H9 (cell line): ENCODE data around the gene WASHC2A. TPM values are rescaled to one million over a fixed set of nuclear protein-coding genes. Genes with fewer than 3 reads are reported as not detected.
"Not testable (repeated sequence)": the region's sequence is repeated elsewhere in the genome, so short reads cannot be mapped to it uniquely, and the experiment has no call there.

Experiments used
- DNase-seq: peaks from one replicate; pipeline ENCODE4 v3.0.0-alpha.2; 2017
- H2AFZ ChIP-seq: one replicate; pipeline ENCODE4 v1.6.1; 2013; ENCODE audit warnings: mild to moderate bottlenecking, low read length, control low read depth, moderate library complexity
- H2AK5ac ChIP-seq: 2 replicates; pipeline ENCODE4 v1.6.1; 2013; ENCODE audit warnings: low read length, control low read depth, mixed read lengths; ENCODE audit not compliant: insufficient read length
- H2BK120ac ChIP-seq: one replicate; pipeline ENCODE4 v1.6.1; 2013; ENCODE audit warnings: low read depth, mild to moderate bottlenecking, low read length, control low read depth, inconsistent platforms; ENCODE audit not compliant: poor library complexity, severe bottlenecking
- H2BK12ac ChIP-seq: 2 replicates; pipeline ENCODE4 v1.6.1; 2013; ENCODE audit warnings: low read length, control low read depth, mixed read lengths, low read depth; ENCODE audit not compliant: insufficient read length
- H2BK15ac ChIP-seq: 2 replicates; pipeline ENCODE4 v1.6.1; 2013; ENCODE audit warnings: low read depth, low read length, control low read depth
- H2BK20ac ChIP-seq: one replicate; pipeline ENCODE4 v1.6.1; 2013; ENCODE audit warnings: low read depth, mild to moderate bottlenecking, low read length, control low read depth, inconsistent platforms; ENCODE audit not compliant: poor library complexity, severe bottlenecking
- H2BK5ac ChIP-seq: 2 replicates; pipeline ENCODE4 v1.6.1; 2013; ENCODE audit warnings: low read length, control low read depth, mixed read lengths; ENCODE audit not compliant: insufficient read length
- H3K14ac ChIP-seq: 2 replicates; pipeline ENCODE4 v1.6.1; 2013; ENCODE audit warnings: low read length, control low read depth; ENCODE audit not compliant: insufficient read depth
- H3K18ac ChIP-seq: 2 replicates; pipeline ENCODE4 v1.6.1; 2013; ENCODE audit warnings: low read depth, mild to moderate bottlenecking, mixed read lengths, low read length, control low read depth; ENCODE audit not compliant: insufficient read length
- H3K23ac ChIP-seq: 2 replicates; pipeline ENCODE4 v1.6.1; 2013; ENCODE audit warnings: low read length, control low read depth, mixed read lengths, low read depth; ENCODE audit not compliant: insufficient read length
- H3K23me2 ChIP-seq: 2 replicates; pipeline ENCODE4 v1.6.1; 2013; ENCODE audit warnings: low read depth, mild to moderate bottlenecking, mixed read lengths, low read length, control low read depth; ENCODE audit not compliant: insufficient read length, poor library complexity, severe bottlenecking
- H3K27ac ChIP-seq: 2 replicates; pipeline ENCODE4 v1.5.1; 2013; ENCODE audit warnings: low read length, control low read depth, mixed read lengths, low read depth; ENCODE audit not compliant: insufficient read length
- H3K27me3 ChIP-seq: 2 replicates; pipeline ENCODE4 v1.6.1; 2013; ENCODE audit warnings: low read length, control low read depth, inconsistent platforms; ENCODE audit not compliant: insufficient read depth
- H3K4ac ChIP-seq: 2 replicates; pipeline ENCODE4 v1.6.1; 2013; ENCODE audit warnings: low read depth, mild to moderate bottlenecking, control low read depth, inconsistent platforms, low read length, moderate library complexity
- H3K4me1 ChIP-seq: 2 replicates; pipeline ENCODE4 v1.6.1; 2013; ENCODE audit warnings: low read length, control low read depth, inconsistent platforms; ENCODE audit not compliant: insufficient read depth
- H3K4me2 ChIP-seq: 2 replicates; pipeline ENCODE4 v1.6.1; 2013; ENCODE audit warnings: low read length, control low read depth, mixed read lengths; ENCODE audit not compliant: insufficient read length, insufficient read depth
- H3K56ac ChIP-seq: 2 replicates; pipeline ENCODE4 v1.6.1; 2013; ENCODE audit warnings: low read depth, mild to moderate bottlenecking, mixed read lengths, low read length, control low read depth; ENCODE audit not compliant: insufficient read length
- H3K79me1 ChIP-seq: 2 replicates; pipeline ENCODE4 v1.6.1; 2013; ENCODE audit warnings: low read depth, mild to moderate bottlenecking, moderate library complexity, low read length, control low read depth, inconsistent platforms; ENCODE audit not compliant: insufficient read depth, poor library complexity, severe bottlenecking
- H3K79me2 ChIP-seq: 2 replicates; pipeline ENCODE4 v1.6.1; 2013; ENCODE audit warnings: low read length, control low read depth, inconsistent platforms; ENCODE audit not compliant: insufficient read depth
- H3K9ac ChIP-seq: 2 replicates; pipeline ENCODE4 v1.6.1; 2013; ENCODE audit warnings: low read length, control low read depth, mixed read lengths; ENCODE audit not compliant: insufficient read length; ENCODE audit errors: extremely low read depth
- H3K9me3 ChIP-seq: one replicate; pipeline ENCODE4 v1.6.1; 2013; ENCODE audit warnings: low read depth, low read length, inconsistent platforms; ENCODE audit not compliant: control insufficient read depth
- H3T11ph ChIP-seq: one replicate; pipeline ENCODE4 v1.6.1; 2013; ENCODE audit warnings: mild to moderate bottlenecking, low read length, control low read depth, inconsistent platforms
- H4K20me1 ChIP-seq: one replicate; pipeline ENCODE4 v1.6.1; 2013; ENCODE audit not compliant: control insufficient read depth, insufficient read length, insufficient read depth
- H4K5ac ChIP-seq: 2 replicates; pipeline ENCODE4 v1.6.1; 2013; ENCODE audit warnings: low read depth, mild to moderate bottlenecking, mixed read lengths, low read length, control low read depth; ENCODE audit not compliant: insufficient read length
- H4K8ac ChIP-seq: replicated peaks from 2 replicates; pipeline ENCODE4 v1.6.1; 2013; ENCODE audit warnings: low read length, control low read depth, mixed read lengths, low read depth; ENCODE audit not compliant: insufficient read length
- H4K91ac ChIP-seq: 2 replicates; pipeline ENCODE4 v1.6.1; 2013; ENCODE audit warnings: low read depth, mild to moderate bottlenecking, moderate library complexity, mixed read lengths, low read length, control low read depth; ENCODE audit not compliant: insufficient read length
- H3K27ac Mint-ChIP-seq, 3 experiments: 2 replicates in 2 of 3; 3 replicates in 1 of 3; pipeline ENCODE4 v1.8.0; 2020 to 2021; ENCODE audit warnings: mixed read lengths in 3 of 3, mild to moderate bottlenecking in 1 of 3, moderate library complexity in 1 of 3
- H3K27me3 Mint-ChIP-seq: 2 replicates; pipeline ENCODE4 v1.8.0; 2021; ENCODE audit warnings: low read depth, mild to moderate bottlenecking, moderate library complexity, mixed read lengths
- H3K36me3 Mint-ChIP-seq, 3 experiments: 2 replicates in 2 of 3; 3 replicates in 1 of 3; pipeline ENCODE4 v1.8.0; 2020 to 2021; ENCODE audit warnings: low read depth in 3 of 3, mixed read lengths in 3 of 3; ENCODE audit not compliant: insufficient read depth in 1 of 3
- H3K4me1 Mint-ChIP-seq, 2 experiments: 2 replicates each; pipeline ENCODE4 v1.8.0; 2020; ENCODE audit warnings: mixed read lengths in 2 of 2
- H3K4me3 Mint-ChIP-seq, 2 experiments: 2 replicates in 1 of 2; 3 replicates in 1 of 2; pipeline ENCODE4 v1.8.0; 2020 to 2021; ENCODE audit warnings: mild to moderate bottlenecking in 2 of 2, mixed read lengths in 2 of 2, moderate library complexity in 1 of 2
- H3K9me3 Mint-ChIP-seq, 2 experiments: 2 replicates in 1 of 2; 3 replicates in 1 of 2; pipeline ENCODE4 v1.8.0; 2020; ENCODE audit warnings: mild to moderate bottlenecking in 2 of 2, mixed read lengths in 2 of 2, moderate library complexity in 1 of 2
- WGBS: extraction: QIAGEN DNeasy Blood & Tissue Kit; methylation state at CpG from one replicate; pipeline ENCODE4 v1.1.7; 2013; ENCODE audit warnings: missing lambda C conversion rate, low lambda C conversion rate, mixed read lengths; ENCODE audit not compliant: insufficient read length; ENCODE audit errors: extremely low coverage; 5-methylcytosine and 5-hydroxymethylcytosine counted together
- total RNA-seq: library from RNA; stranded (reverse); gene quantifications from 2 replicates; pipeline ENCODE4 v1.2.1, GENCODE V29; 2021

Gene WASHC2A
- total RNA-seq, 1 experiment from 2014 or later: 32.1 TPM

- not testable (repeated sequence) for H3K18ac ChIP-seq, H3K27me3 Mint-ChIP-seq, H3K4me3 Mint-ChIP-seq, DNase-seq, H2BK20ac ChIP-seq, H3T11ph ChIP-seq, H3K27me3 ChIP-seq, H2AFZ ChIP-seq, H3K9ac ChIP-seq, H3K4me2 ChIP-seq, H3K79me1 ChIP-seq, H3K27ac ChIP-seq, H3K27ac Mint-ChIP-seq, H3K9me3 Mint-ChIP-seq, H3K36me3 Mint-ChIP-seq, H2BK15ac ChIP-seq, H3K56ac ChIP-seq, H4K5ac ChIP-seq, H4K8ac ChIP-seq, H2BK5ac ChIP-seq, H3K4ac ChIP-seq, H2AK5ac ChIP-seq, H3K23ac ChIP-seq, H3K23me2 ChIP-seq, H3K14ac ChIP-seq, H3K9me3 ChIP-seq, H4K91ac ChIP-seq, H2BK120ac ChIP-seq, H3K4me1 ChIP-seq, H4K20me1 ChIP-seq, H3K4me1 Mint-ChIP-seq, H3K79me2 ChIP-seq, H2BK12ac ChIP-seq
- no CpG with 5 or more reads among the region's 6 CpGs for WGBS
Measured at GRCh38 chr10:50052778-50053376, 14.9 kb upstream of the WASHC2A start.

GRCh38 chr10:50055494-50056292, 12.1 kb upstream of the WASHC2A start:
- H3K27me3 Mint-ChIP-seq: peaks cover 14% of the 10 kb centered on the region
- not testable (repeated sequence) for H3K27ac ChIP-seq, H3K23me2 ChIP-seq, H3K79me2 ChIP-seq, H2BK120ac ChIP-seq, H3K4me1 ChIP-seq, H3K9me3 ChIP-seq, H4K8ac ChIP-seq, H3K36me3 Mint-ChIP-seq, H3K27ac Mint-ChIP-seq, H3K56ac ChIP-seq, H2BK12ac ChIP-seq, H3K4me1 Mint-ChIP-seq, DNase-seq, H3K23ac ChIP-seq, H3K9me3 Mint-ChIP-seq, H2BK15ac ChIP-seq, H3K9ac ChIP-seq, H2BK5ac ChIP-seq, H3K4ac ChIP-seq, H2AK5ac ChIP-seq, H3K14ac ChIP-seq, H4K20me1 ChIP-seq, H4K91ac ChIP-seq, H3K18ac ChIP-seq, H3K4me2 ChIP-seq, H3T11ph ChIP-seq, H2BK20ac ChIP-seq, H3K79me1 ChIP-seq, H2AFZ ChIP-seq, H4K5ac ChIP-seq, H3K27me3 ChIP-seq, H3K4me3 Mint-ChIP-seq
- WGBS: no CpG with 5 or more reads among the region's 5 CpGs
